Body of pancreas (tissue), 4 donors: Measurements from ENCODE around the gene CFAP298.

Experiments
- CTCF ChIP-seq, 7 experiments: fragments of 450-650 bp in 4 of 7; fragments of 200-600 bp in 3 of 7; sonication (generic) in 3 of 7; IDR thresholded peaks; one replicate each; pipeline ENCODE4 v1.5.1; 2016 to 2019; ENCODE audit warnings: antibody characterized with exemption in 7 of 7
- POLR2A ChIP-seq, 3 donors: fragments of 450-650 bp; IDR thresholded peaks; one replicate each; pipeline ENCODE4 v1.6.1; 2016; ENCODE audit warnings: antibody characterized with exemption in 3 of 3, mild to moderate bottlenecking in 2 of 3

DNA sequence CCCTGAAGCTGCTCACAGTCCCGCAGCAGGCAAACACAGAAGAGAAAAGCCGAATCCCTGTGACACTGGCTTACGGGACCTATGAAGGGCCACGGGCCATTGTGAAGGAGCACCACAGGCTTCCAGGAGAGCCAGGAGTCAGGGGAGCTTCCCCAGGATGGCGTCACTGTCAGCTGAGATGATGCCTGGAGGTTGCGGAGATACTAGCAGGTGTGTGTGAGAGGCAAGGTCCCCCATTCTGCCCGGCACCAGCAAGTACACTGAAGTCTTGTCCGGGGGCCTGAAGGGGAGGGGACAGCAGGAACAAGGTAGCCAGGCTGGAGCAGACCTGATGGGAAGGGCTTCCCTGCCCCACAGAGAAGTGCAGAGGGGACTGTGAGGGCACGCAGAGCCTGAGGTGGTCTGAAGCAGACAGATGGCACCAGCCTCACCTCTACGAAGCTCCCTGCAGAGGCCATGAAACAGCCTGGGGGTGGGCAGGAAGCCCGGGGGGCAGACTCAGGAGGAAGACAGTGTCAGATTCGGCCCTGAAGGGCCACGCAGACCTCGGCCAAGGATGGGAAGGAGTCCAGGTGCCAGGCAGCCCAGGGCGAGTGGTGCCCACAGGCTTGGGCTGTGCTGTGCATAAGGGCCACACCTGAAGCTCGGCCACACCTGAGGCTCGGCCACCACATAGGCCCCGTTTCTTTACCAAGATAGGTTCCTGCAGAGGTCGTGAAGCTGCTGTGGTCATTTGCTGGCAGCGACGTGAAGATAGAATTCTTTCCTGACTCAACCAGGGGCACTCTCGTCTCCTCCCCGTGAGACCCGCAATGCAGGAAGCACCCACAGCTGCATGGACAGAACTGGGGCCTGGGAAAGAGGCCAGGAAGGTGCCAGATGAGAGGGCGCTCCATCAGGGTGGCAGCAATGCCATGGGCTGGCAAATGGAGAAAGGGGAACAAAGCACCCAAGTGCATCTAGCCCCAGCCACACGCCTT, 36.9 kb downstream of the CFAP298 start:
- TF ChIP-seq CTCF (IDR thresholded peaks at IDR 0.05) = no peak
- TF ChIP-seq POLR2A (IDR thresholded peaks at IDR 0.05) = no peak
